ENCODE data around the gene SCARB2.

Gene SCARB2

GRCh38 chr4:76192236-76192635, 21.4 kb downstream of the SCARB2 start:
- no peak overlapping the region for H3K27ac ChIP-seq
- POLR2A ChIA-PET (ENCODE audit: low non-redundant PET), result no interaction called here
- DNase-seq (ENCODE audit: low spot score), result no peak
- CTCF ChIA-PET, result no interaction called here
- TF ChIP-seq CTCF (conservative IDR thresholded peaks at IDR 0.05; ENCODE audit: low read depth), result no peak

GRCh38 chr4:76188557-76188956, 25.1 kb downstream of the SCARB2 start:
- DNase-seq (ENCODE audit: low spot score), result no peak
- POLR2A ChIA-PET (ENCODE audit: low non-redundant PET), result no interaction called here
- CTCF ChIA-PET, result interaction anchor here (1.6 kb wide), 1 partner anchor 9 kb away, joined by 7 read pairs; no protein-coding TSS in a partner anchor
- TF ChIP-seq CTCF (conservative IDR thresholded peaks at IDR 0.05; ENCODE audit: low read depth), result no peak
- H3K27ac ChIP-seq, result no peak overlapping the region

- POLR2A ChIA-PET (ENCODE audit: low non-redundant PET), result no interaction called here
- no peak for TF ChIP-seq CTCF (conservative IDR thresholded peaks at IDR 0.05; ENCODE audit: low read depth)
- CTCF ChIA-PET, result interaction anchor here (1.6 kb wide), 1 partner anchor 9 kb away, joined by 7 read pairs; no protein-coding TSS in a partner anchor
- no peak for DNase-seq (ENCODE audit: low spot score)
- no peak overlapping the region for H3K27ac ChIP-seq
These were observed 25.5 kb downstream of the SCARB2 start for GRCh38 chr4:76188149-76188548.

GRCh38 chr4:76187152-76187551, 26.5 kb downstream of the SCARB2 start:
- POLR2A ChIA-PET (ENCODE audit: low non-redundant PET), result no interaction called here
- DNase-seq (ENCODE audit: low spot score), result no peak
- CTCF ChIA-PET, result interaction anchor here (0.5 kb wide), 1 partner anchor 165 kb away, joined by 5 read pairs; no protein-coding TSS in a partner anchor
- TF ChIP-seq CTCF (conservative IDR thresholded peaks at IDR 0.05; ENCODE audit: low read depth), result no peak
- H3K27ac ChIP-seq, result no peak overlapping the region

GRCh38 chr4:76182463-76182862, 31.2 kb downstream of the SCARB2 start:
- DNase-seq (ENCODE audit: low spot score), result peak; percentile 38
- ChIA-PET POLR2A (ENCODE audit: low non-redundant PET) (no interaction called here), CTCF (interaction anchor here (0.7 kb wide), 1 partner anchor 234 kb away, joined by 3 read pairs; no protein-coding TSS in a partner anchor)
- no peak overlapping the region for H3K27ac ChIP-seq
- TF ChIP-seq CTCF (conservative IDR thresholded peaks at IDR 0.05; ENCODE audit: low read depth), result no peak

- DNase-seq (ENCODE audit: low spot score), result peak; percentile 87
- CTCF ChIA-PET, result interaction anchor here (0.5 to 2.1 kb wide), 34 partner anchors 9 to 1108 kb away, joined by 3 to 16 read pairs (median 4); partner anchors contain the start of genes CCDC158, FAM47E and STBD1
- no peak overlapping the region for H3K27ac ChIP-seq
- POLR2A ChIA-PET (ENCODE audit: low non-redundant PET), result no interaction called here
- TF ChIP-seq CTCF (conservative IDR thresholded peaks at IDR 0.05; ENCODE audit: low read depth), result peak; percentile 86
These were observed 34.0 kb downstream of the SCARB2 start for GRCh38 chr4:76179398-76180318.
